Smooth muscle cell (in vitro differentiated cells): ENCODE data around the gene ALPI. TPM values are rescaled to one million over a fixed set of nuclear protein-coding genes. Genes with fewer than 3 reads are reported as not detected.
"Not testable (repeated sequence)": the region's sequence is repeated elsewhere in the genome, so short reads cannot be mapped to it uniquely, and the experiment has no call there.

Experiments used
- DNase-seq: peaks from one replicate; lab custom pipeline; 2025; ENCODE audit not compliant: unreplicated experiment; lab: John Stamatoyannopoulos, UW
- H2AFZ ChIP-seq: fragments of 200-600 bp; sonication (generic); 2 replicates; pipeline ENCODE4 v1.6.0; 2016; ENCODE audit warnings: antibody characterized with exemption, low read depth, mild to moderate bottlenecking
- H3F3A ChIP-seq: fragments of 200-600 bp; sonication (generic); 2 replicates; pipeline ENCODE4 v1.6.0; 2017; ENCODE audit warnings: antibody characterized with exemption, low read depth
- H3K27ac ChIP-seq: fragments of 200-600 bp; sonication (generic); 2 replicates; pipeline ENCODE4 v1.5.1; 2016; ENCODE audit warnings: low read depth, mild to moderate bottlenecking
- H3K27me3 ChIP-seq: fragments of 200-600 bp; sonication (generic); 2 replicates; pipeline ENCODE4 v1.6.1; 2016; ENCODE audit warnings: low read depth, mild to moderate bottlenecking
- H3K36me3 ChIP-seq: fragments of 200-600 bp; sonication (generic); 2 replicates; pipeline ENCODE4 v1.5.1; 2016; ENCODE audit warnings: low read depth
- H3K4me1 ChIP-seq: fragments of 200-600 bp; sonication (generic); 2 replicates; pipeline ENCODE4 v1.5.1; 2016; ENCODE audit warnings: low read depth
- H3K4me2 ChIP-seq: fragments of 200-600 bp; sonication (generic); 2 replicates; pipeline ENCODE4 v1.6.0; 2016; ENCODE audit warnings: mild to moderate bottlenecking
- H3K4me3 ChIP-seq: fragments of 200-600 bp; sonication (generic); 2 replicates; pipeline ENCODE4 v1.5.1; 2016; ENCODE audit warnings: mild to moderate bottlenecking
- H3K79me2 ChIP-seq: fragments of 200-600 bp; sonication (generic); 2 replicates; pipeline ENCODE4 v1.6.0; 2016; ENCODE audit warnings: low read depth, mild to moderate bottlenecking
- H3K9ac ChIP-seq: fragments of 200-600 bp; sonication (generic); 2 replicates; pipeline ENCODE4 v1.6.0; 2016; ENCODE audit warnings: low read depth
- H3K9me3 ChIP-seq: fragments of 200-600 bp; sonication (generic); replicated peaks from 2 replicates; pipeline ENCODE4 v1.5.1; 2016; ENCODE audit warnings: low read depth
- H4K20me1 ChIP-seq: fragments of 200-600 bp; sonication (generic); 2 replicates; pipeline ENCODE4 v1.6.0; 2016; ENCODE audit warnings: low read depth
- WGBS: methylation state at CpG from one replicate; pipeline ENCODE4 v1.1.7; 2016; ENCODE audit warnings: low lambda C conversion rate; 5-methylcytosine and 5-hydroxymethylcytosine counted together
- polyA plus RNA-seq: library from polyadenylated mRNA; unstranded; fragments of >200 nt; fragmentation: Nextera tagmentation; extraction: Ambion mirVana; gene quantifications from 2 replicates; pipeline ENCODE4 v1.2.1, GENCODE V29; 2016
- total RNA-seq: library from RNA; depleted of rRNA; stranded (reverse); fragments of >200 nt; gene quantifications from 2 replicates; pipeline ENCODE4 v1.2.3, GENCODE V29; 2014
- TF ChIP-seq, protein P1 (sequence below): fragments of 200-600 bp; sonication (generic); IDR thresholded peaks from 2 replicates; pipeline ENCODE4 v1.5.1; 2017; ENCODE audit warnings: borderline replicate concordance, mild to moderate bottlenecking, antibody characterized with exemption; ENCODE audit not compliant: insufficient read depth, poor library complexity, severe bottlenecking

Gene ALPI
- total and polyA plus RNA-seq, 2 experiments from 2014 or later = not detected

GRCh38 chr2:232441147-232441651 is 14.8 kb upstream of the ALPI start:
- H3F3A ChIP-seq = no peaks in the 10 kb centered on the region
- H2AFZ ChIP-seq = no peak overlapping the region
- H3K27ac ChIP-seq = no peak overlapping the region
- H3K4me3 ChIP-seq = no peak overlapping the region
- no peaks in the 10 kb centered on the region for H3K36me3 ChIP-seq
- no peaks in the 10 kb centered on the region for H3K79me2 ChIP-seq
- H4K20me1 ChIP-seq = no peaks in the 10 kb centered on the region
- DNase-seq = no peak
- H3K27me3 ChIP-seq = no peaks in the 10 kb centered on the region
- TF ChIP-seq, protein P1, sequence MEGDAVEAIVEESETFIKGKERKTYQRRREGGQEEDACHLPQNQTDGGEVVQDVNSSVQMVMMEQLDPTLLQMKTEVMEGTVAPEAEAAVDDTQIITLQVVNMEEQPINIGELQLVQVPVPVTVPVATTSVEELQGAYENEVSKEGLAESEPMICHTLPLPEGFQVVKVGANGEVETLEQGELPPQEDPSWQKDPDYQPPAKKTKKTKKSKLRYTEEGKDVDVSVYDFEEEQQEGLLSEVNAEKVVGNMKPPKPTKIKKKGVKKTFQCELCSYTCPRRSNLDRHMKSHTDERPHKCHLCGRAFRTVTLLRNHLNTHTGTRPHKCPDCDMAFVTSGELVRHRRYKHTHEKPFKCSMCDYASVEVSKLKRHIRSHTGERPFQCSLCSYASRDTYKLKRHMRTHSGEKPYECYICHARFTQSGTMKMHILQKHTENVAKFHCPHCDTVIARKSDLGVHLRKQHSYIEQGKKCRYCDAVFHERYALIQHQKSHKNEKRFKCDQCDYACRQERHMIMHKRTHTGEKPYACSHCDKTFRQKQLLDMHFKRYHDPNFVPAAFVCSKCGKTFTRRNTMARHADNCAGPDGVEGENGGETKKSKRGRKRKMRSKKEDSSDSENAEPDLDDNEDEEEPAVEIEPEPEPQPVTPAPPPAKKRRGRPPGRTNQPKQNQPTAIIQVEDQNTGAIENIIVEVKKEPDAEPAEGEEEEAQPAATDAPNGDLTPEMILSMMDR = no peak
- WGBS = 85% methylated on average over 12 of the region's 12 CpGs
- H3K4me2 ChIP-seq = no peak overlapping the region
- no peaks in the 10 kb centered on the region for H3K9me3 ChIP-seq
- no peak overlapping the region for H3K9ac ChIP-seq
- H3K4me1 ChIP-seq = no peaks in the 10 kb centered on the region

- DNase-seq, H3K27ac ChIP-seq, H3K36me3 ChIP-seq, H3F3A ChIP-seq, H4K20me1 ChIP-seq, H3K4me2 ChIP-seq, H3K27me3 ChIP-seq, H3K4me1 ChIP-seq, H3K9me3 ChIP-seq, H3K79me2 ChIP-seq, H3K4me3 ChIP-seq, H2AFZ ChIP-seq, H3K9ac ChIP-seq: not testable (repeated sequence)
- 87% methylated on average over 9 of the region's 10 CpGs for WGBS
Measured at GRCh38 chr2:232441922-232442321, 14.0 kb upstream of the ALPI start.

DNA sequence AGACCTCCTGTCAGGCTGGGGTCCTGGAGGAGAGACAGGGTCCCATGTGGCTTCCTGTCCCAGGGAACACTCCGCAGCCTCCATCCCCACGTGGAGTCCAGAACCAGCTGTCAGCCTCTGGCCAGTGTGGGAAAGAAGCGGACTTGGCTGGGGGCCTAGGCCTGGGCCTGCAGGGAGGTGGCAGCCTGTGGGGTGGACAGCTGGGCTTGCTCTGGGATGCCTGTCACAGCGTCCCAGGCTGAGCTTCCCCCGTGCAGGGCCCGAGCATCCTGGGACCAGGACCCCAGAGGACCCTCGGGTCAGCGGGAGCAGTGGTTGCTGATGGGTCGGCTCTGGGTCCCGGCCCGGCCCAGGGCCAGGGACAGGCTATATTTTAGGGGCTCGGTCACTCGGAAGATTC is 13.5 kb upstream of the ALPI start:
- not testable (repeated sequence) for H2AFZ ChIP-seq, H3F3A ChIP-seq, H3K9me3 ChIP-seq, H3K4me2 ChIP-seq, H3K79me2 ChIP-seq, H3K27me3 ChIP-seq, H3K4me1 ChIP-seq, H4K20me1 ChIP-seq, H3K36me3 ChIP-seq, H3K4me3 ChIP-seq, H3K9ac ChIP-seq, H3K27ac ChIP-seq, DNase-seq
- 89% methylated on average over 13 of the region's 13 CpGs for WGBS

DNA sequence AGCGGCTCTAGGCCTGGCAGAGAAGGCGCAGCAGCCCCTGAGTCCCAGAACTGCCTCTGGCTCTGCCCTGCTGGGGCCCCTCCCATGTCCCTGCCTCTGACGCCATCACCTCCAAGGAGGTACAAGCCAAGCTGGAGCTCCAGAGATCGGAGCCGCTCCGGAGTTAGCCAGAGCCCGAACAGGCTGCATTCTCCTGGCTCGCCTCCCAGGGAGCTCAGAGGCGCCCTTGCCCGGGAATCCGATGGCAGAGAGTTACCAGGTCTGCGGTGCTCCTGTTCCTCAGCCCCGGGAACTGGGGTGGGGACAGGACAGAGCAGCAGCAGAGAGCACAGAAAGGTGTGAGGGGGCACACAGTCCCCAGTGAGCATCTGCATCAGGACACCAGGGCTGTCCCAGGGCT is 12.9 kb upstream of the ALPI start:
- H3K79me2 ChIP-seq, H3K27me3 ChIP-seq, H3K4me3 ChIP-seq, H3K9me3 ChIP-seq, H4K20me1 ChIP-seq, H2AFZ ChIP-seq, H3F3A ChIP-seq, H3K9ac ChIP-seq, H3K36me3 ChIP-seq, DNase-seq, H3K27ac ChIP-seq, H3K4me2 ChIP-seq, H3K4me1 ChIP-seq: not testable (repeated sequence)
- 89% methylated on average over 10 of the region's 13 CpGs for WGBS

- H3K27me3 ChIP-seq, H3K9me3 ChIP-seq, H3K4me2 ChIP-seq, DNase-seq, H3K27ac ChIP-seq, H3K79me2 ChIP-seq, H4K20me1 ChIP-seq, H3K4me1 ChIP-seq, H3K4me3 ChIP-seq, H3K36me3 ChIP-seq, H3F3A ChIP-seq, H2AFZ ChIP-seq, H3K9ac ChIP-seq: not testable (repeated sequence)
- 91% methylated on average over 15 of the region's 21 CpGs for WGBS
Measured at GRCh38 chr2:232443669-232444408, 12.1 kb upstream of the ALPI start.
